Measurements from ENCODE around the gene BCR. TPM values are rescaled to one million over a fixed set of nuclear protein-coding genes. Genes with fewer than 3 reads are reported as not detected.
A peak's percentile ranks its signal among the peaks of the same experiment; 100 is the strongest.

Gene BCR
- total RNA-seq, 1 experiment from 2014 or later = 10.2 TPM

- no peak for DNase-seq (ENCODE audit: low read depth)
These were observed 13.6 kb downstream of the BCR start for GRCh38 chr22:23193882-23194281.

- no peak for DNase-seq (ENCODE audit: low read depth)
These were observed 15.9 kb downstream of the BCR start for GRCh38 chr22:23196165-23196564.

- DNase-seq (ENCODE audit: low read depth) = no peak
These were observed 17.5 kb downstream of the BCR start for GRCh38 chr22:23197836-23198235.

- DNase-seq (ENCODE audit: low read depth) = no peak
These were observed 18.9 kb downstream of the BCR start for GRCh38 chr22:23199159-23199558.

GRCh38 chr22:23200898-23201297 is 20.6 kb downstream of the BCR start:
- no peak for DNase-seq (ENCODE audit: low read depth)

GRCh38 chr22:23202812-23203451 is 22.6 kb downstream of the BCR start:
- no peak for DNase-seq (ENCODE audit: low read depth)

- DNase-seq (ENCODE audit: low read depth) = no peak
These were observed 23.3 kb downstream of the BCR start for GRCh38 chr22:23203452-23204124.

GRCh38 chr22:23204125-23204488 is 23.8 kb downstream of the BCR start:
- DNase-seq (ENCODE audit: low read depth) = no peak

- DNase-seq (ENCODE audit: low read depth) = no peak
These were observed 24.3 kb downstream of the BCR start for GRCh38 chr22:23204541-23205157.

- DNase-seq (ENCODE audit: low read depth) = no peak
These were observed 25.2 kb downstream of the BCR start for GRCh38 chr22:23205339-23206049.

GRCh38 chr22:23206915-23207314 is 26.6 kb downstream of the BCR start:
- no peak for DNase-seq (ENCODE audit: low read depth)

- DNase-seq (ENCODE audit: low read depth) = no peak
These were observed 27.6 kb downstream of the BCR start for GRCh38 chr22:23207729-23208393.

- no peak for DNase-seq (ENCODE audit: low read depth)
These were observed 30.3 kb downstream of the BCR start for GRCh38 chr22:23210428-23211170.

- DNase-seq (ENCODE audit: low read depth) = no peak
These were observed 31.3 kb downstream of the BCR start for GRCh38 chr22:23211622-23212021.

GRCh38 chr22:23212061-23213021 is 32.0 kb downstream of the BCR start:
- peak; percentile 66 for DNase-seq (ENCODE audit: low read depth)

GRCh38 chr22:23213022-23213555 is 32.8 kb downstream of the BCR start:
- no peak for DNase-seq (ENCODE audit: low read depth)

- no peak for DNase-seq (ENCODE audit: low read depth)
These were observed 33.4 kb downstream of the BCR start for GRCh38 chr22:23213581-23214334.

- DNase-seq (ENCODE audit: low read depth) = no peak
These were observed 34.1 kb downstream of the BCR start for GRCh38 chr22:23214398-23214797.
